Fibroblast of mammary gland (primary cell): ENCODE results near the gene PLEKHA7.

ENCODE experiments used
- DNase-seq: peaks from one replicate; pipeline ENCODE4 v3.0.0-alpha.2; 2010; ENCODE audit warnings: low read depth
- H3K4me3 ChIP-seq: 2 replicates; pipeline ENCODE4 v1.5.1; 2011; ENCODE audit warnings: low read depth, mild to moderate bottlenecking, low read length, moderate library complexity; ENCODE audit not compliant: control insufficient read depth
- TF ChIP-seq, protein P1 (sequence below): conservative IDR thresholded peaks from 2 replicates; pipeline ENCODE4 v1.5.1; 2011; ENCODE audit warnings: low read depth, low read length, inconsistent platforms; ENCODE audit not compliant: control insufficient read depth, insufficient read depth

PLEKHA7 gene

DNA sequence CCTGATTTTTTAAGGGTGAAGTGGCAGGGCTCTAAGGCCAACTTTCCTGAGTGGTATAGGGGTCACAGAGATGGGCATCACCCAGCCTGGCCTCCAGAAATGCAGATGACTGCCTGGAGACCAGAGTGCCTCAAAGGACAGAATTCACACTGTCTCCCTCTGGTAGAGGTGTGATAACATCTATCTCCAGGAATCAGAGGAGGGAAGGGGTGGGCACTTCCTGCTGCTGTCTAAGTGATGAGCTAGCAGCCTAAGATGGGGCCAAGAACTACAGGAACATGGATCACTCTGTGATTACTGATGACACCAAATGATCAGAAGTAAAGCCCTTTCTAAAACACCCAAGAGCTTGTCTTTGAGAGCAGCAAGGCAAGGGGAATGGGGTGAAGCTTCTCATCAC, 213.8 kb downstream of the PLEKHA7 start:
- H3K4me3 ChIP-seq, result no peak overlapping the region
- no peak for DNase-seq
- TF ChIP-seq, protein P1, sequence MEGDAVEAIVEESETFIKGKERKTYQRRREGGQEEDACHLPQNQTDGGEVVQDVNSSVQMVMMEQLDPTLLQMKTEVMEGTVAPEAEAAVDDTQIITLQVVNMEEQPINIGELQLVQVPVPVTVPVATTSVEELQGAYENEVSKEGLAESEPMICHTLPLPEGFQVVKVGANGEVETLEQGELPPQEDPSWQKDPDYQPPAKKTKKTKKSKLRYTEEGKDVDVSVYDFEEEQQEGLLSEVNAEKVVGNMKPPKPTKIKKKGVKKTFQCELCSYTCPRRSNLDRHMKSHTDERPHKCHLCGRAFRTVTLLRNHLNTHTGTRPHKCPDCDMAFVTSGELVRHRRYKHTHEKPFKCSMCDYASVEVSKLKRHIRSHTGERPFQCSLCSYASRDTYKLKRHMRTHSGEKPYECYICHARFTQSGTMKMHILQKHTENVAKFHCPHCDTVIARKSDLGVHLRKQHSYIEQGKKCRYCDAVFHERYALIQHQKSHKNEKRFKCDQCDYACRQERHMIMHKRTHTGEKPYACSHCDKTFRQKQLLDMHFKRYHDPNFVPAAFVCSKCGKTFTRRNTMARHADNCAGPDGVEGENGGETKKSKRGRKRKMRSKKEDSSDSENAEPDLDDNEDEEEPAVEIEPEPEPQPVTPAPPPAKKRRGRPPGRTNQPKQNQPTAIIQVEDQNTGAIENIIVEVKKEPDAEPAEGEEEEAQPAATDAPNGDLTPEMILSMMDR, result no peak

DNA sequence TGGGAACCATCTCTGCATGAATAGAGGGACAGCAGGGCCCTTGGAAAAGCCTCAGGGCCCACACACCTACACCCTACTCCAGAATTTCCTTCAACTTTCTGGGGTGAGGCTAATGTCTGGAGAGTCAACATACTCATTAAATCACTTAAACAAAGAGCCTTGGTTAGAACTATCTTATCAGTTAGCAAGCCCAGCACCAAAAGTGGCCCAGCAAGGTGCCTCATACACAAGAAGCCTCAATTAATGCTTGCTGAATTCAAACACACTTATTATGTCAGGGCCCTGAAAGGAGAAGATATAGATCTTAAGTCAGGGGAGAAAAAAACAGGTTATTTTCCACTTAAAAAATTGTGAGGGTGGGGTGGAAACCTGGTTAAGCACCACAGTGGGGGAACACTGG, 214.3 kb downstream of the PLEKHA7 start:
- no peak for DNase-seq
- no peak overlapping the region for H3K4me3 ChIP-seq
- TF ChIP-seq, protein P1, result no peak

DNA sequence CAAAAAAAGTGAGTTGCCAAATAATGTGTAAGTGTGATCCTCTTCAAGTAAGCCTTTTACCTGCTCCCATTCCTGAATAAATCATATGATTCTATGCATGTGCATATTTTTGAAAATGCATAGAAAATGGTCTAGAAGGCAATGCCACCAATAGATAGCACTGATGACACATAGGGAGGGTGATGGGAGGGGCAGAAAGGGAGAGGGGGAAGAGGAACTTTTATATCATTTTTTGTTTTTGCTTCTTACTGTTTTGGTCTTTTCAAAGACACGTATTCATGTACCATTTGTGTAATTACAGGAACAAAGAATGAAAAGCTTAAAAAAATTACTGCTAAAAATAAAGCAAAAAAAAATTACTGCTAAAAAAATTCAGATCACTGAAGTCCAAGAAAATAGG, 215.0 kb downstream of the PLEKHA7 start:
- TF ChIP-seq, protein P1, result no peak
- no peak for DNase-seq
- no peak overlapping the region for H3K4me3 ChIP-seq

DNA sequence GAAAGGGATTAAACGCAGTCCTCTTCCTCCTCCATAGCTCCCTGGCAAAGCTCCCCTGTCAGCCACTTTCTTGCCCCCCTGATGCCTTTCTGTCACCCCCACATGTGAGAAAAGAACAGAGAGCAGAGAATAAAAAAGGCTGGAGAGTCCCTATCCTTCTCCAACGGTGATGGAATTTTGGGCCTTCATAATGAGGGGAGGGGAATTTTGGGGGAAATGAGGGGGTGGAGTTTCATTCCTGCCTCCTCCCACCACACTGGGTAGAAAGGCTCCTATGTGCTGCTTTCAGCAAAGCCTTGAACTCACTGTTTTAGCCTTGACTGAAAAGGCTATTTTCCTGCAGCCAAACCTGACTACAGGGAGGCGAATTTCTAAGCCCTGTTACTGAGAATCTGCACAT, 216.4 kb downstream of the PLEKHA7 start:
- H3K4me3 ChIP-seq, result no peak overlapping the region
- TF ChIP-seq, protein P1, result no peak
- DNase-seq, result no peak

DNA sequence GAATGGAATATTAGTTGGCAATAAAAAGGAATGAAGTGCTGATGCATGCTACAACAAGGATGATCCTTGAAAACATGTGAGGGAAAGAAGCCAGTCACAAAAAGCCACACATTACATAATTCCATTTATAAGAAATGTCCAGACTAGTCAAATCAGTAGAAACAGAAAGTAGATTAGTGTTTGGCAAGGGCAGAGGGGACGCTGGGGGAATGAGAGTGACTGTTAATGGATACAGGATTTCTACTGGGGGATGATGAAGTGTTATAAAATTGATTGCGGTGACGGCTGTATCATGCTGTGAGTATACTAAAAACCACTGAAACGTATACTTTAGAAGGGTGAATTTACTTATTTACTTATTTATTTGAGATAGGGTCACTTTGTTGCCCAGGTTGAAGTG, 217.9 kb downstream of the PLEKHA7 start:
- no peak for DNase-seq
- TF ChIP-seq, protein P1, result no peak

DNA sequence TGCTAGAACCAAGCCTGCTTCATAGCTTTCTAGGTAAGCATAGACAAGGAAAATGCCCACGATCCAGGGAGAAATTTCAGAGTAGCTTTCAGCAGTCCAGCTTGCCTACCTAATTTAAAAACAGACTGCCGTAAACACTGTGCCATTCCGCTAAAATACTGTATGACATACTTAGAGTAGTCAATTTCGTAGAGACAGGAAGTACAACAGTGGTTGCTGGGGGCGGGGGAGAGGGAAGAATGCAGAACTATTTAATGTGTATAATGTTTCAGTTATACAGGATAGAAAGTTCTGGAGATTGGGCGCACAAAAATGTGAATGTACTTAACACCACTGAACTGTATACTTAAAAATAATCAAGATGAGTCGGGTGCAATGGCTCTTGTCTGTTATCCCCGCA, 219.1 kb downstream of the PLEKHA7 start:
- no peak for DNase-seq
- TF ChIP-seq, protein P1, result no peak
- H3K4me3 ChIP-seq, result no peak overlapping the region

More for the DNA sequence above, 217.9 kb downstream of the PLEKHA7 start:
- H3K4me3 ChIP-seq, result no peak overlapping the region
